ENCODE measurements around the gene ARHGAP11A.
A peak's percentile ranks its signal among the peaks of the same experiment; 100 is the strongest.

ARHGAP11A gene

GRCh38 chr15:32674681-32675080 is 59.4 kb downstream of the ARHGAP11A start:
- Histone ChIP-seq H3K27ac (no peak overlapping the region), H3K4me3 (ENCODE audit: low read depth, low read length) (no peak overlapping the region), H3K36me3 (no peaks in the 10 kb centered on the region), H3K27me3 (ENCODE audit: insufficient read depth, low read depth, severe bottlenecking) (no peaks in the 10 kb centered on the region), H3K9me3 (ENCODE audit: severe bottlenecking) (no peaks in the 10 kb centered on the region)
- DNase-seq: no peak
- no peak for TF ChIP-seq CTCF (IDR thresholded peaks at IDR 0.05; ENCODE audit: low read depth, low read length)

GRCh38 chr15:32675466-32675865 is 60.2 kb downstream of the ARHGAP11A start:
- no peaks in the 10 kb centered on the region for H3K36me3 ChIP-seq
- no peak for DNase-seq
- no peaks in the 10 kb centered on the region for H3K27me3 ChIP-seq (ENCODE audit: insufficient read depth, low read depth, severe bottlenecking)
- H3K9me3 ChIP-seq (ENCODE audit: severe bottlenecking): no peaks in the 10 kb centered on the region
- no peak for TF ChIP-seq CTCF (IDR thresholded peaks at IDR 0.05; ENCODE audit: low read depth, low read length)
- no peak overlapping the region for H3K4me3 ChIP-seq (ENCODE audit: low read depth, low read length)
- H3K27ac ChIP-seq: no peak overlapping the region

GRCh38 chr15:32676169-32676568 is 60.9 kb downstream of the ARHGAP11A start:
- Histone ChIP-seq H3K9me3 (ENCODE audit: severe bottlenecking) (no peaks in the 10 kb centered on the region), H3K27me3 (ENCODE audit: insufficient read depth, low read depth, severe bottlenecking) (no peaks in the 10 kb centered on the region), H3K27ac (no peak overlapping the region), H3K36me3 (no peaks in the 10 kb centered on the region), H3K4me3 (ENCODE audit: low read depth, low read length) (no peak overlapping the region)
- no peak for TF ChIP-seq CTCF (IDR thresholded peaks at IDR 0.05; ENCODE audit: low read depth, low read length)
- DNase-seq: peak; percentile 34

DNA sequence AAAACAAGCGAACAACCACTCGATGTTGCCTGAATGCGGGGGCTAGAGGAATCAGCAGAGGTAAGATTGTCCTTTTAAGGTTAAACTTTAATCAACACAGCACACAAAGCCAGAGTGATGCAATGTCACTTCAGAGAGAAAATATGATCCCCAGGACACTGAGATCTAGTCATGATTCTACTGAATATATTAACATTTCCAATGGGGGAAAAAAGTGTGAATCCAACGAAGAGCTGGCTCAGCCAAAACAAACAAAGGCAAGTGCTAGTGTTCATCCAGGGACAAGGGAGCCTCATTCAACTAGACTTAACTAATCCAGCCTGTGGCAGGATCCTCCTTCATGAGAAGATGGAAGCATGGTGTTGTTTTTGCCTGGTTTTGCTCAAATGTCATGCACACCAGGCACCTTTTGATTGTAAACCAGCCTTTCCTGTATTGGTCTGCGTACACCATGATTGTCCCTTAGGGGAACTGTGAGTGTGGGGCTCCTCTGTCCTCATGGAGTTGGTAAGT is 62.0 kb downstream of the ARHGAP11A start:
- H3K27me3 ChIP-seq (ENCODE audit: insufficient read depth, low read depth, severe bottlenecking): no peaks in the 10 kb centered on the region
- no peak for DNase-seq
- no peak for TF ChIP-seq CTCF (IDR thresholded peaks at IDR 0.05; ENCODE audit: low read depth, low read length)
- H3K36me3 ChIP-seq: no peaks in the 10 kb centered on the region
- H3K27ac ChIP-seq: no peak overlapping the region
- H3K9me3 ChIP-seq (ENCODE audit: severe bottlenecking): no peaks in the 10 kb centered on the region
- H3K4me3 ChIP-seq (ENCODE audit: low read depth, low read length): no peak overlapping the region

- Histone ChIP-seq H3K27me3 (ENCODE audit: insufficient read depth, low read depth, severe bottlenecking) (no peaks in the 10 kb centered on the region), H3K27ac (no peak overlapping the region)
- DNase-seq: no peak
These were observed 64.0 kb downstream of the ARHGAP11A start for GRCh38 chr15:32679298-32679690.

More at GRCh38 chr15:32679298-32679690, 64.0 kb downstream of the ARHGAP11A start:
- TF ChIP-seq CTCF (IDR thresholded peaks at IDR 0.05; ENCODE audit: low read depth, low read length): no peak
- Histone ChIP-seq H3K9me3 (ENCODE audit: severe bottlenecking) (no peaks in the 10 kb centered on the region), H3K36me3 (no peaks in the 10 kb centered on the region), H3K4me3 (ENCODE audit: low read depth, low read length) (no peak overlapping the region)

Measured in WERI-Rb-1 (cell line).